NB4 (cell line): ENCODE data around the gene CPE.

Experiments
- DNase-seq: peaks from one replicate; pipeline ENCODE4 v3.0.0; 2010; ENCODE audit warnings: low read depth
- H3K4me3 ChIP-seq: one replicate; pipeline ENCODE4 v1.5.1; 2011; ENCODE audit warnings: mild to moderate bottlenecking, low read depth, low read length, moderate library complexity
- CTCF ChIP-seq: IDR thresholded peaks from one replicate; pipeline ENCODE4 v1.5.1; 2012; ENCODE audit warnings: low read depth, low read length
- MAX ChIP-seq: IDR thresholded peaks from 2 replicates; pipeline ENCODE4 v1.6.1; 2011; ENCODE audit warnings: low read depth, low read length
- MYC ChIP-seq: IDR thresholded peaks from 2 replicates; pipeline ENCODE4 v1.6.1; 2011; ENCODE audit warnings: low read depth, low read length
- POLR2A ChIP-seq: IDR thresholded peaks from 2 replicates; pipeline ENCODE4 v1.6.1; 2011; ENCODE audit warnings: mild to moderate bottlenecking; ENCODE audit not compliant: insufficient read length; ENCODE audit errors: extremely low read depth

The CPE gene

GRCh38 chr4:165493359-165493758, 114.6 kb downstream of the CPE start:
- TF ChIP-seq MYC (no peak), POLR2A (no peak), CTCF (peak; percentile 65), MAX (no peak)
- peak; percentile 62 for DNase-seq
- H3K4me3 ChIP-seq: no peak overlapping the region

- TF ChIP-seq CTCF: no peak
- TF ChIP-seq POLR2A: no peak
- TF ChIP-seq MAX: no peak
- no peak for TF ChIP-seq MYC
- H3K4me3 ChIP-seq: no peak overlapping the region
- no peak for DNase-seq
These were observed 124.4 kb downstream of the CPE start for GRCh38 chr4:165502916-165503907.

- H3K4me3 ChIP-seq: no peak overlapping the region
- DNase-seq: no peak
- no peak for TF ChIP-seq MYC
- no peak for TF ChIP-seq CTCF
- no peak for TF ChIP-seq POLR2A
- TF ChIP-seq MAX: no peak
These were observed 125.4 kb downstream of the CPE start for GRCh38 chr4:165504184-165504583.

- TF ChIP-seq MYC (no peak), CTCF (no peak), POLR2A (no peak), MAX (no peak)
- no peak overlapping the region for H3K4me3 ChIP-seq
- no peak for DNase-seq
These were observed 127.4 kb downstream of the CPE start for GRCh38 chr4:165505958-165506837.

GRCh38 chr4:165506849-165507248, 128.0 kb downstream of the CPE start:
- H3K4me3 ChIP-seq: no peak overlapping the region
- TF ChIP-seq MYC (no peak), CTCF (no peak), MAX (no peak)
- no peak for DNase-seq
